ENCODE measurements around the gene LAMC1.

LAMC1 gene

DNA sequence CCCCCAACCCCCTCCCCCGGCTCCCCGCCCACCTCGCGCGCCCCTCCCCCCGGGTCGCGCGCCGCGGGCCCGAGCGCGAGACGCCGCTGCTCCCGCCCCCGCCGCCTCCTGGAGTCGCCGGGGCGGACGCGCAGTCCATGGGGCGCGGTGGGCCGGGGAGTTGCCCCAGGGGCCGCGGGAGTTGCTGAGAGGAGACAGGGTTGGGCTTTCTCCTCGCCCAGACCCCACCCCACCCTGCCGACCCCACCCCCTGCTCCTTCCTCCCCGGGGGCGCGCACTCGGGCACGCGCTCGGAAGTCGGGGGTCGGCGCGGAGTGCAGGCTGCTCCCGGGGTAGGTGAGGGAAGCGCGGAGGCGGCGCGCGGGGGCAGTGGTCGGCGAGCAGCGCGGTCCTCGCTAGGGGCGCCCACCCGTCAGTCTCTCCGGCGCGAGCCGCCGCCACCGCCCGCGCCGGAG lies at the start of gene LAMC1:
TSS of gene LAMC1 (plus strand) at position 275 of the 455 bp plus-strand sequence. CDS start 297 bp downstream, outside the sequence.
- DNase-seq = no peak

DNA sequence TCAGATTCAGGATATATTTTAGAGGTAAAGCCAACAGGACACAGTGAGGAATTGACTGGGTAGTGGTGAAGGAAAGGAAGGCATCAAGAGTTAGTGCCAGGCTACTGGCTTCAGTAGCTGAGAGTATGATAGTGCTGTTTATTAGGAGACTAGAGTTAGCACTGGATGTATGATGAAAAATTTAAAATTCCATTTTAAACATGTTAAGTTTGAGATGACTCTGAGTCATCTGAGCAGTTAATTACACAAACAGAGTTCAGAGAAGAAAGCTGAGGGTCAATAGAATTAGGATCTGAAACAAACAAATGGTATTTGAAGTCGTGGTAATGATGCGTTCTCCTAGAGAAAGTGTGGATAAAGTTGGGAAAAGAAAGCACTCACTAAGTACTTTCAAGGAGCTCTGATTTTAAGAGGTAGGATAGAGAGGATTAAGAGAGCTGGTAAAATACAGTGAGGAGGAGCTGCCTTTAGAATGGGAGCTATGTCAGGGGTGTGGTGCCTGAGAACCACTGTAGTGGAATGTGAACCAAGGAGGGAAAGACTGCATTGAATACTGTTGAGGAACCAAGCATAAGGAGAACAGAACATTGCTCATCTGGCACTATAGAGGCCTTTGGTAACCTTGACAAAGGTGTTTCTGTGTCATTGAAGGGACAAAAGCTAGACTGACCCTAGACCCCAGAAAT lies 48.6 kb upstream of the LAMC1 start:
- DNase-seq = no peak

DNA sequence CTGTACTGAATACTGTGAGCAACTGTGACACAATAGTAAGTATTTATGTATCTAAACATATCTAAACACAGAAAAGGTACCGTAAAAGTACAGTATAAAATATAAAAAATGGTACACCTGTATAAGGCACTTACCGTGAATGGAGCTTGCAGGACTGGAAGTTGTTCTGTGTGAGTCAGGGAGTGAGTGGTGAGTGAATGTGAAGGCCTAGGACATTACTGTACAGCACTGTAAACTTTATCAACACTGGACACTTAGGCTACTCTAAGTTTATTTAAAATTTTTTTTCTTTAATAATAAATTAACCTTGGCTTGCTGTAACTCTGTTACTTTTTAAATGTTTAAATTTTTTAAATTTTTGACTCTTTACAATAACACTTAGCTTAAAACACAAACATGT lies 45.7 kb upstream of the LAMC1 start:
- no peak for DNase-seq

GRCh38 chr1:182978151-182978853 lies 44.9 kb upstream of the LAMC1 start:
- no peak for DNase-seq

DNA sequence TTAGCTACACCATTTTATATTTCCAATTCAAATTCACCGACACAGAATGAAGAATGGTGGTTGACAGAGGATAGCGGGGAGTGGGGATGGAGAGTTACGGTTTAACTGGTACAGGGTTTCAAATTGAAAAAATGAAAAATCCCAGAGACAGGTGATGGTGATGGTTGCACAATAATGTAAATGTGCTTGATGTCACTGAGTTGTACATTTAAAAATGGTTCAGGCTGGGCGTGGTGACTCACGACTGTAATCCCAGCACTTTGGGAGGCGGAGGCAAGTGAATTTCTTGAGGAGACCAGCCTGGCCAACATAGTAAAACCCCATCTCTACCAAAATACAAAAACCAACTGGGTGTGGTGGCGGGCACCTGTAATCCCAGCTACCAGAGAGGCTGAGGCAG lies 39.1 kb upstream of the LAMC1 start:
- DNase-seq = no peak

- no peak for DNase-seq
Measured at GRCh38 chr1:182984621-182985020, 38.6 kb upstream of the LAMC1 start.

DNA sequence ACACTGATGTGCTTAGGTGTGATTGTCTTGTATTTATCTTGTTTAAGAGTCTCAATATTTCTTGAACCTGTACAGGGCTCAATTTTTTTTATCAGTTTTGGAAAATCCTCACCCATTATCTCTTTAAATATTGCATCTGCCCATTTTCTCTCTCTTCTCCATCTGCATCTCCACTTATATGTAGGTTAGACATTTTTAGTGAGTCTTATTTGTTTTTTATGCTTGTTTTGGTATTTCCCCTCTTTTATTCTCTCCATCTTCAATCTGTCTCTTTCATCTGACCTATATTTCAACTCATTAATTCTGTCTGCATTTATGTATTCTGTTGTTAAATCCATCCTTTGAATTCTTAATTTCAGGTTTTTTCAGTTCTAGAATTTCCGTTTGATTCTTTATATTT lies 37.3 kb upstream of the LAMC1 start:
- DNase-seq = no peak

DNA sequence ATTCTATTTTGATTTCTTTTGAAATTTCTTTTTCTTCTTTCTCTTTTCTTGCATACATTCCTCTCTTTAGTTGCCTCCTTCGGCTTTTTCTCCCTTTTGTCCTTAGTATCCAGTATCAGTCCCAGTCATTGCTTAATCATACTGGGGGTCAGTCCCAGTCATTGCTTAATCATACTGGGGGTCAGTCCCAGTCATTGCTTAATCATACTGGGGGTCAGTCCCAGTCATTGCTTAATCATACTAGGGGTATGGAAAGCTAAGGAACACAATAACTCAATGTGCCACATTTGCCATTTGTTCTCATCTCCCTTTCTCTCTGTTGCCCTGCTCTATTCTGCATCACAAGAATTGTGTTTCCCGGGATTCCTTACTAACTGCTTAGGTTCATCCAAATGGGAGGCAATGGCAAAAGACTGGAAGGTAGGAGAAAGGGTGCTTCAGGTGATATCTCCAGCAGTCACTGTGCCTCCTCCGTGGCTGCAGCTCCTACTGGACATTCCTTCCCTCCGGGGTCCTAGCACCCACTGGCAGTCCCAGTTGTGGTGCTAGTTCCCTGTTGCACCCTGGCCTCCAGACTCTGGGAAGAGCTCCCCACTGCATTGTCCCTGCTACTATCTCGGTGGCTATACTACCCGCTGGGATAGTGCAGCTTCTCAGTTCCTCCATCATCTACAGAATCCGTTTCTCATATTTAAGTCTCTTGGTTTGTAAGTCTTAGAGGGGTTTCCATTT lies 32.6 kb upstream of the LAMC1 start:
- no peak for DNase-seq

DNA sequence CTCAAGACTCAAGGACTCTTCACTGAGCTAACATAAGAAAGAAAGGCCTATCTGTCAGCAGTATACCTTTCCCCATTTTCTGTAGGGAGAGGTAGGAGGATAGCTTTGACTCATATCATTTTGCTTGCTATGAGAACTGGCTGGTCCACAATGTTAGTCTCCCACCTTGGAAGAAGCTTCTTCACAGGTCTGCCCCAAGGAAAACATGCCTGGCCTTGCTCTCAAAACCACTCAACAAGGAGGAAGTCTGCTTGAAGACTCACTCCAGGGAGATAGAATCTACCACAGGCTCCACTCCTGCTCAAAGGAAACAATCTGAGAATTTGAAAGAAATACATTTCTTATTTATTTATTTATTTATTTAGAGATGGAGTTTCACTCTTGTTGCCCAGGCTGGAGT lies 29.5 kb upstream of the LAMC1 start:
- no peak for DNase-seq

DNA sequence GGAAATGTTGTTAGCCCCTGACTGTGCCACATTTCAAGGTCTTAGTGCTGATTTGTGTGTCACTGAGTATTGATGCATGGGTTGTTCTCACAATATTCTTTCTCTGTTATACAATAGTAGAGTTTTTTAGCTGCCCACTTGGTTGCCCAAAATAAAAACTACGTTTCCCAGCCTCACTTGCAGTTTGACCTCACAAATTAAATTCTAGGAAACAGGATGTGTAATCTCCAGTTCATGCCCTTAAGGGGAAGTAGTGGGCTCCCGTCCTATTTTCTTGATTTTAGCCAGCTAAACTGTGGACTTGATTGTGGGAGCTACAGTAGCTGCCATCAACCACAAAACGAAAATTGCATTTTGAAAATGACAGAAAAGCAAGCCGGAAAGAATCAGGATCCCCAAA lies 27.3 kb upstream of the LAMC1 start:
- no peak for DNase-seq

DNA sequence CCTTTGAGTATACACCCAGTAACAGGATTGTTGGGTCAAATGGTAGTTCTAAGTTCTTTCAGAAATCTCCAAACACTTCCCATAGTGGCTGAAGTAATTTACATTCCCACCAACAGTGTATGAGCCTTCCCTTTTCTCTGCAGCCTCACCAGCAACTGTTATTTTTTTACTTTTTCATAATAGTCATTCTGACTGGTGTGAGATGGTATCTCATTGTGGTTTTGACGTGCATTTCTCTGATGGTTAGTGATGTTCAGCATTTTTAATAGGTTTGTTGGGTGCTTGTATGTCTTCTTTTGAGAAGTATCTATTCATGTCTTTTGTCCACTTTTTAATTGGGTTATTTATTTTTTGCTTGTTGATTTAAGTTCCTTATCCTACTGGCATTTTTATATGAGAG lies 26.4 kb upstream of the LAMC1 start:
- no peak for DNase-seq

- DNase-seq = no peak
Measured at GRCh38 chr1:182998482-182998881, 24.7 kb upstream of the LAMC1 start.

GRCh38 chr1:183000167-183000962 lies 22.9 kb upstream of the LAMC1 start:
- no peak for DNase-seq

GRCh38 chr1:183002267-183002666 lies 21.0 kb upstream of the LAMC1 start:
- no peak for DNase-seq

- no peak for DNase-seq
Measured at GRCh38 chr1:183002797-183003196, 20.4 kb upstream of the LAMC1 start.

GRCh38 chr1:183003203-183003602 lies 20.0 kb upstream of the LAMC1 start:
- DNase-seq = no peak

- no peak for DNase-seq
Measured at GRCh38 chr1:183004141-183004540, 19.1 kb upstream of the LAMC1 start.

DNA sequence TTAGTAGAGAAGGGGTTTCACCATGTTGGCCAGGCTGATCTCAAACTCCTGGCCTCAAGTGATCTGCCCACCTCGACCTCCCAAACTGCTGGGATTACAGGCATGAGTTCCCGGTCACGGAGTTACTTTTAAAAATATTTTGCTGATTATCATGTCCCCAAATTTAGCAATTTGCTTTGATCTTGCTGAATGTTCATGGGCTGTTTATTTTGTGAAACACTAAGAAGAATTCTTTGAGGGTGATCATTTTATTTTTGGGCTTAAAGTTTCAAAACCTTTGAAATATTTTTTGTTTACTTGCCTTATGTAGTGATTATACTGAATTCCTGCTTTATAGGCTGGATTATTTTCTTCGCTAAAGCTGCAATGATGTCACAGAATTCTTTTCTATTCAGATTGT lies 11.4 kb upstream of the LAMC1 start:
- no peak for DNase-seq

DNA sequence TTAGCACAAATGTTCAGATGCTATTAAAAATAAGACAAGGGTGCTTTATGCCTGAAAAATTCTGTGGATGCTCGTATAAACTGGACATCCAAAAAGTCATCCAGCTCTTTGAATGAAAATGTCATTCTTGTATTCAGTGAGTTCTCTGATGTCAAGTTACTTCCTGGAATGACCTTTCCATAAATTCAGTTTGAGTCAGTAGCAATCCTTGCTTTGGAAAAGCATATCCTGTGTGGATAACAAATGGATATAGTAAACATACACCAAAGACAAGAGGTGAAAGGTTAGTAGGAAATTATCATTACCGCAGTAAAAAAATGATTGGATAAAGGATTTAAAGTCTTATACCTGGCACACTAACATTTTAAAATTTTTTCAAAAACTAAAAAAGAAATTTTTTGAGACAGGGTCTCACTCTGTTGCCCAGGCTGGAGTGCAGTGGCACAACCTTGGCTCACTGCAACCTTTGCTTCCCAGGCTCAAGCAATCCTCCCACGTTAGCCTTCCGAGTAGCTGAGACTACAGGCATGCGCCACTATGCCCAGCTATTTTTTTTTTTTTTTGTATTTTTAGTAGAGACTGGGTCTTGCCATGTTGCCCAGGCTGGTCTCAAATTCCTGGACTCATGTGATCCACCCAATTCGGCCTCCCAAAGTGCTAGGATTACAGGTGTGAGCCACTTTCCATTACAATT lies 10.8 kb upstream of the LAMC1 start:
- no peak for DNase-seq

- no peak for DNase-seq
Measured at GRCh38 chr1:183019139-183019740, 4.0 kb upstream of the LAMC1 start.

DNA sequence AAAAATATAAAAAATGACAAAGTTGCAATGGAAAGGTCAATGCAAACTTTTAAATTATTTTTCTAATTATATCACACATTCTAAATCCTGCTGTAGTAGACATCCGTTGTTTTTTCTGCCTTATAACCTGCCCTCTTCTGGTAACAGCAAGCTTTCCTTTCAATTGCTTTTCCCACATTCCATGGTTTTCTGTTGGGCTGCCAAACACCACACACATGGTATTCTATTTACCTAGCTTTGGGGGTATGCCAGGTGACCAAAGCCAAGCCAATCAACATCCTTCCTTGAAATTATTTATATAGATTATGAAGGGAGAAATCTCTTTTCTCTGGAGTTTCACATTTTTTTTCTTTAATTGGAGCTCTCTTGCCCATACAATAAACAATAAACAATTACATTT lies 3.4 kb upstream of the LAMC1 start:
- no peak for DNase-seq
